Neutrophil (primary cell): ENCODE measurements around the gene HOXC12.

Source experiments
- H3K27ac ChIP-seq: fragments of 200-600 bp; sonication (generic); 2 replicates; pipeline ENCODE4 v1.5.1; 2016; ENCODE audit warnings: mild to moderate bottlenecking, moderate library complexity
- H3K27me3 ChIP-seq: fragments of 200-600 bp; sonication (generic); 2 replicates; pipeline ENCODE4 v1.6.0; 2016; ENCODE audit warnings: mild to moderate bottlenecking
- H3K36me3 ChIP-seq: fragments of 200-600 bp; sonication (generic); 2 replicates; pipeline ENCODE4 v1.5.1; 2017
- H3K4me1 ChIP-seq, 2 experiments: fragments of 200-600 bp in 1 of 2; sonication (generic) in 1 of 2; 1 replicate in 1 of 2; 2 replicates in 1 of 2; pipeline versions ENCODE4 v1.5.1 to v1.6.1; 2013 to 2016; ENCODE audit warnings: low read depth in 1 of 2, low read length in 1 of 2, mild to moderate bottlenecking in 1 of 2, moderate library complexity in 1 of 2; ENCODE audit not compliant: control insufficient read depth in 1 of 2, insufficient read depth in 1 of 2
- H3K4me3 ChIP-seq, 2 experiments: fragments of 200-600 bp in 1 of 2; sonication (generic) in 1 of 2; 1 replicate in 1 of 2; 2 replicates in 1 of 2; pipeline ENCODE4 v1.5.1; 2013 to 2016; ENCODE audit warnings: low read depth in 1 of 2, low read length in 1 of 2, mild to moderate bottlenecking in 1 of 2, moderate library complexity in 1 of 2
- H3K9me3 ChIP-seq: fragments of 200-600 bp; sonication (generic); 2 replicates; pipeline ENCODE4 v1.5.1; 2016
- CTCF ChIP-seq: fragments of 200-600 bp; sonication (generic); IDR thresholded peaks from 2 replicates; pipeline ENCODE4 v1.5.1; 2016; ENCODE audit warnings: antibody characterized with exemption

Gene HOXC12

DNA sequence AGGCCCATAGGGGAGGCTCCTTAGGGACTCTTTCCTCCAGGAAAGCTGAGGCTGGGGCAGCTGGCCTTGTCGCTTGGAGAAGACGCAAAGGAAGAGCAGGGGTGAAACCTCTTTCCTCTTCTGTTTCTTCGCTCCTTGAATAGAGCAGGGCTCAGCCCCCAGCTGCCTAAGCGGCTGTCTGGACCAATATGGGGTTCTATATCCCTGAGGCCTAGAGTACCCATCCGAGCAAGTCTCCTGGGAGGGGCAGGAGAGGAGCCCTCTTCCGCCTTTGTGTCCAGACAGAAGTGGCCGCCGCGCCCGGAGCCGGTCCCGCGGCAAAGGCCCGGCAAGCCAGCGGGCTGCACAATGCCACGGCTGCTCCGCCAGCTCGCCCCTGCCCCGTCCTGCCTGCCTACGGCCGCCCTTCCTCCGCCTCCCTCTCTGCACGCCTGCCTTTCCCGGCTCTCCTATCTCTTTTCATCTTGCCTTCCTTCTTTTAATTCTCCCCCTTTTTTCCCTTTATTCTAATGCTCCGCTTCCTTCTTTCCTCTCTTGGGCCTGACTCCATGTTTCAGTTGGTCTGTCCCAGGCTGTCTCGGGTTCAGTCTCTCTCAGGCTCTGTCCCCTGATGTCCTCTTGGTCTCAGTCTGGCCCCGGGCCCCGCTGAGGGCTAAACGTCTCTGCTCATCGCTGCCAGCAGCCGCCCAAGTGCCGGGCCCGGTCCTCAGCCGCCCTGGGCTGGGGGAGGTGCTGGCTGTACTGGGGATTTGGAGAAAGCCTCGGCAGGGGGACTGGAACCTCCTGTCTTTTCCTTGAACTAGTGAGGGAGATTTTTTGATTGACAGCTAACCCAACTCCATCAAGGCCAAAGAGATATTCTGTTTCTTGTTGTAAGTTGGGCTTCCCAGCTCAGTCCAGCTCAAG lies 42.8 kb downstream of the HOXC12 start:
- Histone ChIP-seq H3K9me3 (no peaks in the 10 kb centered on the region), H3K36me3 (no peaks in the 10 kb centered on the region), H3K4me1 (peaks cover 15 to 30% of the 10 kb centered on the region in 2 experiments), H3K27me3 (peaks cover 100% of the 10 kb centered on the region), H3K27ac (no peak overlapping the region), H3K4me3 (no peak overlapping the region)
- no peak for TF ChIP-seq CTCF

- Histone ChIP-seq H3K4me1 (peaks cover 15 to 30% of the 10 kb centered on the region in 2 experiments), H3K27me3 (peaks cover 100% of the 10 kb centered on the region), H3K27ac (no peak overlapping the region), H3K36me3 (no peaks in the 10 kb centered on the region), H3K9me3 (no peaks in the 10 kb centered on the region), H3K4me3 (no peak overlapping the region)
- no peak for TF ChIP-seq CTCF
These were observed 43.6 kb downstream of the HOXC12 start for GRCh38 chr12:53998110-53998899.

GRCh38 chr12:53998900-53999236 lies 44.2 kb downstream of the HOXC12 start:
- peaks cover 100% of the 10 kb centered on the region for H3K27me3 ChIP-seq
- no peak overlapping the region for H3K4me3 ChIP-seq
- H3K9me3 ChIP-seq: no peaks in the 10 kb centered on the region
- TF ChIP-seq CTCF: no peak
- no peak overlapping the region for H3K27ac ChIP-seq
- H3K4me1 ChIP-seq: peaks cover 15 to 30% of the 10 kb centered on the region in 2 experiments
- no peaks in the 10 kb centered on the region for H3K36me3 ChIP-seq

DNA sequence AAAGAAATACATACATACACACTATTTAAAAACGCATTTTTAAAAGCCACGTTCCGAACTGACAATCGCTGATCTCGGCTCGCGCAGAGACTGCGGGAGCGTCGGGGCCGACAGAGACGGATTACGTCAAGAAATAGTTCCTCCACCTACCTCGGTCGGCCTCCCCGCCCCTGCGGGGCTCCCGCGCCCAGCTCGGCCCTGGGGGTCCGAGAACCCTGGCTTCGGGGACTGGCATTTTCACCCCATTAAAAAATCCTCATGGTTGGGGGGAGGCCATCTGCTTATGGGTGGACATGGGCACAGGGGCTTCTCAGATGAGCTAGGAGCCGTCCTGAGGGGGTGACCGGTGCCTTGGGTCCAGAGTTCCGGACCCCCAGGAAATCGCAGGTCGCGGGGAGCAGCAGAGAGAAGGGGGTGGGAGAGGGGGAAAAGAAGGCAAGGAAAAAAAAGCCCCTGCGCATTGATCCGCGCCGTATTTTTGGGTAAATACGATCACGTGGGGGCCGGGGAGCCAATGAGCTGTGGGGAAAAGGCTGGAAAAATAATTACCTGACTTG lies 44.9 kb downstream of the HOXC12 start:
- TF ChIP-seq CTCF: no peak
- Histone ChIP-seq H3K27me3 (peaks cover 100% of the 10 kb centered on the region), H3K9me3 (no peaks in the 10 kb centered on the region), H3K4me3 (no peak overlapping the region), H3K27ac (no peak overlapping the region), H3K36me3 (no peaks in the 10 kb centered on the region), H3K4me1 (peaks cover 15 to 26% of the 10 kb centered on the region in 2 experiments)

GRCh38 chr12:54000116-54001114 lies 45.7 kb downstream of the HOXC12 start, which contains the start of gene HOXC9:
Gene HOXC9, plus strand, starts transcription at chr12:54000161. Its CDS starts 28 bp downstream, at chr12:54000189.
- TF ChIP-seq CTCF: no peak
- Histone ChIP-seq H3K4me3 (no peak within 1 kb of the TSS), H3K4me1 (peaks cover 10 to 20% of the 10 kb centered on the region in 2 experiments), H3K9me3 (no peaks in the 10 kb centered on the region), H3K36me3 (no peaks in the 10 kb centered on the region), H3K27me3 (peaks cover 100% of the 10 kb centered on the region), H3K27ac (no peak within 1 kb of the TSS)
